Mesendoderm (in vitro differentiated cells): Measurements from ENCODE around the gene C19orf38.

Source experiments
- DNase-seq: peaks from one replicate; pipeline ENCODE4 v3.0.0; 2013
- H2AK5ac ChIP-seq: 2 replicates; pipeline ENCODE4 v1.6.1; 2013; ENCODE audit warnings: low read length, inconsistent platforms
- H2BK120ac ChIP-seq: 2 replicates; pipeline ENCODE4 v1.6.1; 2013; ENCODE audit warnings: low read depth, mild to moderate bottlenecking, low read length, moderate library complexity, mixed read lengths
- H2BK15ac ChIP-seq: replicated peaks from 2 replicates; pipeline ENCODE4 v1.6.1; 2013; ENCODE audit warnings: low read depth, mild to moderate bottlenecking, moderate library complexity
- H2BK5ac ChIP-seq: 2 replicates; pipeline ENCODE4 v1.6.1; 2013; ENCODE audit warnings: low read length, inconsistent platforms
- H3K18ac ChIP-seq: 2 replicates; pipeline ENCODE4 v1.6.1; 2013; ENCODE audit warnings: mild to moderate bottlenecking, low read length, mixed read lengths
- H3K23ac ChIP-seq: one replicate; pipeline ENCODE4 v1.6.1; 2013; ENCODE audit warnings: low read length
- H3K27ac ChIP-seq: 2 replicates; pipeline ENCODE4 v1.5.1; 2013; ENCODE audit warnings: low read depth, mild to moderate bottlenecking, inconsistent platforms, low read length, moderate library complexity
- H3K27me3 ChIP-seq: 2 replicates; pipeline ENCODE4 v1.6.1; 2013; ENCODE audit warnings: low read length, control low read depth, mild to moderate bottlenecking, inconsistent platforms; ENCODE audit not compliant: insufficient read depth, poor library complexity
- H3K36me3 ChIP-seq: 2 replicates; pipeline ENCODE4 v1.6.1; 2013; ENCODE audit warnings: low read length, inconsistent platforms; ENCODE audit not compliant: control insufficient read depth, insufficient read depth
- H3K4ac ChIP-seq: one replicate; pipeline ENCODE4 v1.6.1; 2013; ENCODE audit warnings: low read depth, mild to moderate bottlenecking, low read length, moderate library complexity
- H3K4me1 ChIP-seq: 2 replicates; pipeline ENCODE4 v1.6.1; 2013; ENCODE audit warnings: low read depth, low read length, inconsistent platforms; ENCODE audit not compliant: control insufficient read depth
- H3K4me2 ChIP-seq: 2 replicates; pipeline ENCODE4 v1.6.1; 2013; ENCODE audit warnings: low read length
- H3K4me3 ChIP-seq: 2 replicates; pipeline ENCODE4 v1.5.1; 2013; ENCODE audit warnings: mild to moderate bottlenecking, low read length
- H3K56ac ChIP-seq: one replicate; pipeline ENCODE4 v1.6.1; 2013; ENCODE audit warnings: low read length
- H3K79me1 ChIP-seq: 2 replicates; pipeline ENCODE4 v1.6.1; 2013; ENCODE audit warnings: low read length, inconsistent platforms
- H3K79me2 ChIP-seq: 2 replicates; pipeline ENCODE4 v1.6.1; 2013; ENCODE audit warnings: mild to moderate bottlenecking, low read length; ENCODE audit not compliant: control insufficient read depth, insufficient read depth
- H3K9ac ChIP-seq: 2 replicates; pipeline ENCODE4 v1.6.1; 2013; ENCODE audit warnings: low read length, inconsistent platforms
- H4K5ac ChIP-seq: one replicate; pipeline ENCODE4 v1.6.1; 2013; ENCODE audit warnings: low read length
- H4K8ac ChIP-seq: one replicate; pipeline ENCODE4 v1.6.1; 2013; ENCODE audit warnings: low read depth, mild to moderate bottlenecking, control low read depth, low read length, moderate library complexity
- WGBS: extraction: QIAGEN DNeasy Blood & Tissue Kit; methylation state at CpG from one replicate; pipeline ENCODE4 v1.1.7; 2013; ENCODE audit warnings: low lambda C conversion rate, missing lambda C conversion rate; ENCODE audit not compliant: insufficient coverage; ENCODE audit errors: extremely low coverage; 5-methylcytosine and 5-hydroxymethylcytosine counted together

The C19orf38 gene

DNA sequence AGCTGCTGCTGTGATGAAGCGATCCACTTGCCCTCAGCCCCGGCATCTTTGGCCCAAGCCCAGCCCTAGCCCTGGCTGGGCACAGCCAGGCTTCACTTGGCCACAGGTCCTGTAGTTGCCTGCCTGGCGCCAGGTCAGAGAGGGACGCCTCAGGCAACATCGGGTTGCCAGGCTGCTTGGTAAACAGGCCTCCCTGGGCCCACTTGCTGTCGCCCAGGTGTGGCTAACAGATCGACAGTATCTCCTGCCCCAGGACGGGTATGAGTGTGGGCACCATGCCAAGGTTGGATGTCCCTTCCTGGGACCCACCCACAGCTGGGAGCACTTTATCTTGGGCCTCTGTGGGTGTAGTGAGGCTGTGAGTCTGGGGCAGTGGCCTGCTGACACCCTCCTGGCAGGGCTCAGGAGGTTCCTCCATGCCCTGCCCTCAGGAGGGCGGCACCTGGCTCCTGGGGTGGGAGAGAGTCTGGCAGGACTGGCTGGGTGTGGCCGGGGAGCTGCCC is 51.0 kb downstream of the C19orf38 start:
- no peak overlapping the region for H3K27ac ChIP-seq
- DNase-seq, result no peak
- no peak overlapping the region for H3K4me2 ChIP-seq
- H3K56ac ChIP-seq, result no peak overlapping the region
- no peak overlapping the region for H3K4ac ChIP-seq
- H4K8ac ChIP-seq, result no peak overlapping the region
- H2BK120ac ChIP-seq, result no peak overlapping the region
- H3K79me2 ChIP-seq, result peaks cover 26% of the 10 kb centered on the region
- no peaks in the 10 kb centered on the region for H3K36me3 ChIP-seq
- peaks cover 19% of the 10 kb centered on the region for H3K79me1 ChIP-seq
- no peak overlapping the region for H2BK5ac ChIP-seq
- H3K27me3 ChIP-seq, result no peaks in the 10 kb centered on the region
- no peaks in the 10 kb centered on the region for H3K4me1 ChIP-seq
- no peak overlapping the region for H3K23ac ChIP-seq
- H3K9ac ChIP-seq, result no peak overlapping the region
- no peak overlapping the region for H4K5ac ChIP-seq
- no peak overlapping the region for H2AK5ac ChIP-seq
- no peak overlapping the region for H3K4me3 ChIP-seq
- no CpG with 5 or more reads among the region's 10 CpGs for WGBS
- H2BK15ac ChIP-seq, result no peak overlapping the region
- no peak overlapping the region for H3K18ac ChIP-seq

GRCh38 chr19:10907925-10908324 is 59.7 kb downstream of the C19orf38 start:
- no peak overlapping the region for H3K4ac ChIP-seq
- no peak overlapping the region for H3K4me3 ChIP-seq
- no peaks in the 10 kb centered on the region for H3K4me1 ChIP-seq
- H2BK5ac ChIP-seq, result no peak overlapping the region
- no peak overlapping the region for H3K27ac ChIP-seq
- H3K56ac ChIP-seq, result no peak overlapping the region
- no peak overlapping the region for H3K18ac ChIP-seq
- H3K79me1 ChIP-seq, result peaks cover 10% of the 10 kb centered on the region
- peaks cover 5% of the 10 kb centered on the region for H3K36me3 ChIP-seq
- no peaks in the 10 kb centered on the region for H3K27me3 ChIP-seq
- peaks cover 2% of the 10 kb centered on the region for H3K79me2 ChIP-seq
- no peak overlapping the region for H4K5ac ChIP-seq
- no peak overlapping the region for H3K4me2 ChIP-seq
- H2BK120ac ChIP-seq, result no peak overlapping the region
- no peak overlapping the region for H2AK5ac ChIP-seq
- no peak overlapping the region for H3K9ac ChIP-seq
- no peak overlapping the region for H3K23ac ChIP-seq
- no peak overlapping the region for H4K8ac ChIP-seq
- H2BK15ac ChIP-seq, result no peak overlapping the region
- no peak for DNase-seq
- WGBS, result no CpG with 5 or more reads among the region's 14 CpGs

- Histone ChIP-seq H2BK15ac (no peak overlapping the region), H3K79me2 (no peaks in the 10 kb centered on the region), H3K23ac (no peak overlapping the region), H2BK120ac (no peak overlapping the region), H3K4me3 (no peak overlapping the region), H3K18ac (no peak overlapping the region), H3K56ac (no peak overlapping the region), H3K27ac (no peak overlapping the region), H3K4ac (no peak overlapping the region), H3K4me1 (no peaks in the 10 kb centered on the region), H3K9ac (no peak overlapping the region), H2AK5ac (no peak overlapping the region), H2BK5ac (no peak overlapping the region), H3K4me2 (no peak overlapping the region), H4K8ac (no peak overlapping the region), H3K36me3 (peaks cover 5% of the 10 kb centered on the region), H3K27me3 (no peaks in the 10 kb centered on the region), H3K79me1 (peaks cover 10% of the 10 kb centered on the region), H4K5ac (no peak overlapping the region)
- DNase-seq, result no peak
- WGBS, result no CpG with 5 or more reads among the region's 17 CpGs
Observed at GRCh38 chr19:10908380-10908960, 60.3 kb downstream of the C19orf38 start.

- H2BK15ac ChIP-seq, result no peak overlapping the region
- H3K9ac ChIP-seq, result no peak overlapping the region
- H3K27me3 ChIP-seq, result no peaks in the 10 kb centered on the region
- H4K8ac ChIP-seq, result no peak overlapping the region
- H3K56ac ChIP-seq, result no peak overlapping the region
- H3K18ac ChIP-seq, result no peak overlapping the region
- no peaks in the 10 kb centered on the region for H3K79me1 ChIP-seq
- H3K4me1 ChIP-seq, result no peaks in the 10 kb centered on the region
- H3K79me2 ChIP-seq, result no peaks in the 10 kb centered on the region
- H3K23ac ChIP-seq, result no peak overlapping the region
- no peak for DNase-seq
- H3K4me2 ChIP-seq, result no peak overlapping the region
- peaks cover 7% of the 10 kb centered on the region for H3K36me3 ChIP-seq
- no peak overlapping the region for H3K27ac ChIP-seq
- H4K5ac ChIP-seq, result no peak overlapping the region
- no peak overlapping the region for H2AK5ac ChIP-seq
- H2BK5ac ChIP-seq, result no peak overlapping the region
- H3K4ac ChIP-seq, result no peak overlapping the region
- no peak overlapping the region for H3K4me3 ChIP-seq
- WGBS, result no CpG with 5 or more reads among the region's 31 CpGs
- H2BK120ac ChIP-seq, result no peak overlapping the region
Observed at GRCh38 chr19:10911579-10912363, 63.6 kb downstream of the C19orf38 start.

DNA sequence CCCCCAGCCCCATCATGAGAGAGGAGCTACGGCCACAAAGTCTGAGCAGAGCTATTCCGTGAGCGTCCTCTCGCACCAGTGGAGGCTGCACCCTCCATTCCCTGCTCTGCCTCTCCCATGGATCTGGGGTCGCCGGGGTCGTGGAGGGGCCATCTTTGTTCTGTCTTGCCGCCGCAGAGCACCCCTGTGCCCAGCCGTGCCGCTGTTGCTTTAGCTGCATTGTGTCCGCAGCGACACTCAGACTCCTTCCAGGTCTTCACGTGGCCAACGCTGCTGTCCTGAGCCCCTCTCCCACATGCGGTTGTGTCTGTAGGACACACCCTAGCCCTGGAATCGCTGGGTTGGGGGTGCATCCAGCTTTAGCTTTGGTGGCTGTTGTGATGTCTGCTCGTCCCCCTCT is 64.4 kb downstream of the C19orf38 start:
- Histone ChIP-seq H3K4me3 (no peak overlapping the region), H4K5ac (no peak overlapping the region), H2BK5ac (no peak overlapping the region), H3K4me2 (no peak overlapping the region), H2BK120ac (no peak overlapping the region), H3K79me1 (no peaks in the 10 kb centered on the region), H4K8ac (no peak overlapping the region), H3K27me3 (no peaks in the 10 kb centered on the region), H3K23ac (no peak overlapping the region), H3K36me3 (peaks cover 7% of the 10 kb centered on the region), H3K18ac (no peak overlapping the region), H3K27ac (no peak overlapping the region), H3K9ac (no peak overlapping the region), H3K4me1 (no peaks in the 10 kb centered on the region), H2BK15ac (no peak overlapping the region), H3K4ac (no peak overlapping the region), H2AK5ac (no peak overlapping the region), H3K79me2 (no peaks in the 10 kb centered on the region), H3K56ac (no peak overlapping the region)
- no peak for DNase-seq
- no CpG with 5 or more reads among the region's 18 CpGs for WGBS
